NT2/D1 (cell line): ENCODE measurements around the gene NSF.

Experiments used
- YY1 ChIP-seq: IDR thresholded peaks from 2 replicates; pipeline ENCODE4 v1.6.1; 2011; ENCODE audit not compliant: insufficient read length, insufficient read depth
- ZNF274 ChIP-seq: IDR thresholded peaks from 2 replicates; pipeline ENCODE4 v1.6.1; 2011; ENCODE audit warnings: mild to moderate bottlenecking, low read depth, low read length

- TF ChIP-seq ZNF274 (no peak), YY1 (no peak)
Measured at GRCh38 chr17:46771561-46772474, 181.3 kb downstream of the NSF start.
